Mesendoderm (in vitro differentiated cells): ENCODE results near the gene PRAMEF8.
"Not testable (repeated sequence)": the region's sequence is repeated elsewhere in the genome, so short reads cannot be mapped to it uniquely, and the experiment has no call there.

Experiments
- DNase-seq: peaks from one replicate; pipeline ENCODE4 v3.0.0; 2013
- H2AK5ac ChIP-seq: 2 replicates; pipeline ENCODE4 v1.6.1; 2013; ENCODE audit warnings: low read length, inconsistent platforms
- H2BK120ac ChIP-seq: 2 replicates; pipeline ENCODE4 v1.6.1; 2013; ENCODE audit warnings: low read depth, mild to moderate bottlenecking, low read length, moderate library complexity, mixed read lengths
- H2BK15ac ChIP-seq: replicated peaks from 2 replicates; pipeline ENCODE4 v1.6.1; 2013; ENCODE audit warnings: low read depth, mild to moderate bottlenecking, moderate library complexity
- H2BK5ac ChIP-seq: 2 replicates; pipeline ENCODE4 v1.6.1; 2013; ENCODE audit warnings: low read length, inconsistent platforms
- H3K18ac ChIP-seq: 2 replicates; pipeline ENCODE4 v1.6.1; 2013; ENCODE audit warnings: mild to moderate bottlenecking, low read length, mixed read lengths
- H3K23ac ChIP-seq: one replicate; pipeline ENCODE4 v1.6.1; 2013; ENCODE audit warnings: low read length
- H3K27ac ChIP-seq: 2 replicates; pipeline ENCODE4 v1.5.1; 2013; ENCODE audit warnings: low read depth, mild to moderate bottlenecking, inconsistent platforms, low read length, moderate library complexity
- H3K27me3 ChIP-seq: 2 replicates; pipeline ENCODE4 v1.6.1; 2013; ENCODE audit warnings: low read length, control low read depth, mild to moderate bottlenecking, inconsistent platforms; ENCODE audit not compliant: insufficient read depth, poor library complexity
- H3K36me3 ChIP-seq: 2 replicates; pipeline ENCODE4 v1.6.1; 2013; ENCODE audit warnings: low read length, inconsistent platforms; ENCODE audit not compliant: control insufficient read depth, insufficient read depth
- H3K4ac ChIP-seq: one replicate; pipeline ENCODE4 v1.6.1; 2013; ENCODE audit warnings: low read depth, mild to moderate bottlenecking, low read length, moderate library complexity
- H3K4me1 ChIP-seq: 2 replicates; pipeline ENCODE4 v1.6.1; 2013; ENCODE audit warnings: low read depth, low read length, inconsistent platforms; ENCODE audit not compliant: control insufficient read depth
- H3K4me2 ChIP-seq: 2 replicates; pipeline ENCODE4 v1.6.1; 2013; ENCODE audit warnings: low read length
- H3K4me3 ChIP-seq: 2 replicates; pipeline ENCODE4 v1.5.1; 2013; ENCODE audit warnings: mild to moderate bottlenecking, low read length
- H3K56ac ChIP-seq: one replicate; pipeline ENCODE4 v1.6.1; 2013; ENCODE audit warnings: low read length
- H3K79me1 ChIP-seq: 2 replicates; pipeline ENCODE4 v1.6.1; 2013; ENCODE audit warnings: low read length, inconsistent platforms
- H3K79me2 ChIP-seq: 2 replicates; pipeline ENCODE4 v1.6.1; 2013; ENCODE audit warnings: mild to moderate bottlenecking, low read length; ENCODE audit not compliant: control insufficient read depth, insufficient read depth
- H3K9ac ChIP-seq: 2 replicates; pipeline ENCODE4 v1.6.1; 2013; ENCODE audit warnings: low read length, inconsistent platforms
- H4K5ac ChIP-seq: one replicate; pipeline ENCODE4 v1.6.1; 2013; ENCODE audit warnings: low read length
- H4K8ac ChIP-seq: one replicate; pipeline ENCODE4 v1.6.1; 2013; ENCODE audit warnings: low read depth, mild to moderate bottlenecking, control low read depth, low read length, moderate library complexity
- WGBS: extraction: QIAGEN DNeasy Blood & Tissue Kit; methylation state at CpG from one replicate; pipeline ENCODE4 v1.1.7; 2013; ENCODE audit warnings: low lambda C conversion rate, missing lambda C conversion rate; ENCODE audit not compliant: insufficient coverage; ENCODE audit errors: extremely low coverage; 5-methylcytosine and 5-hydroxymethylcytosine counted together

Gene PRAMEF8

GRCh38 chr1:13246554-13246871 lies 38.4 kb downstream of the PRAMEF8 start:
- H3K79me2 ChIP-seq, H2AK5ac ChIP-seq, H3K23ac ChIP-seq, H3K79me1 ChIP-seq, H3K56ac ChIP-seq, H3K27me3 ChIP-seq, H3K9ac ChIP-seq, H3K27ac ChIP-seq, H3K4ac ChIP-seq, H3K4me2 ChIP-seq, H2BK5ac ChIP-seq, H2BK15ac ChIP-seq, H4K8ac ChIP-seq, H4K5ac ChIP-seq, H3K36me3 ChIP-seq, H3K4me1 ChIP-seq, H3K4me3 ChIP-seq, DNase-seq, H2BK120ac ChIP-seq, H3K18ac ChIP-seq: not testable (repeated sequence)
- WGBS = no CpG with 5 or more reads among the region's 2 CpGs

GRCh38 chr1:13245841-13246553 lies 38.9 kb downstream of the PRAMEF8 start:
- not testable (repeated sequence) for H4K8ac ChIP-seq, H3K56ac ChIP-seq, H3K79me1 ChIP-seq, H2BK5ac ChIP-seq, H3K27ac ChIP-seq, H3K4me1 ChIP-seq, H3K4me3 ChIP-seq, H3K9ac ChIP-seq, H3K79me2 ChIP-seq, H3K36me3 ChIP-seq, H3K27me3 ChIP-seq, H4K5ac ChIP-seq, H3K18ac ChIP-seq, H2AK5ac ChIP-seq, H2BK15ac ChIP-seq, H3K23ac ChIP-seq, H3K4ac ChIP-seq, H2BK120ac ChIP-seq, H3K4me2 ChIP-seq, DNase-seq
- no CpG with 5 or more reads among the region's 5 CpGs for WGBS

GRCh38 chr1:13243536-13244263 lies 41.2 kb downstream of the PRAMEF8 start:
- H3K27me3 ChIP-seq, H2BK5ac ChIP-seq, H4K8ac ChIP-seq, H3K79me1 ChIP-seq, H3K79me2 ChIP-seq, H3K4ac ChIP-seq, H3K18ac ChIP-seq, H4K5ac ChIP-seq, H3K23ac ChIP-seq, H2BK15ac ChIP-seq, H3K4me1 ChIP-seq, H3K56ac ChIP-seq, H3K27ac ChIP-seq, H3K36me3 ChIP-seq, H3K9ac ChIP-seq, DNase-seq, H3K4me3 ChIP-seq, H3K4me2 ChIP-seq, H2AK5ac ChIP-seq, H2BK120ac ChIP-seq: not testable (repeated sequence)
- WGBS = no CpG with 5 or more reads among the region's 9 CpGs

GRCh38 chr1:13239633-13240032 lies 45.3 kb downstream of the PRAMEF8 start:
- not testable (repeated sequence) for H3K9ac ChIP-seq, DNase-seq, H2BK120ac ChIP-seq, H3K4ac ChIP-seq, H3K79me2 ChIP-seq, H3K18ac ChIP-seq, H3K36me3 ChIP-seq, H3K56ac ChIP-seq, H3K4me3 ChIP-seq, H3K23ac ChIP-seq, H4K5ac ChIP-seq, H3K27ac ChIP-seq, H2AK5ac ChIP-seq, H3K79me1 ChIP-seq, H3K4me2 ChIP-seq, H2BK5ac ChIP-seq, H3K27me3 ChIP-seq, H3K4me1 ChIP-seq, H4K8ac ChIP-seq, H2BK15ac ChIP-seq
- no CpG with 5 or more reads among the region's 4 CpGs for WGBS

GRCh38 chr1:13237572-13237971 lies 47.4 kb downstream of the PRAMEF8 start:
- not testable (repeated sequence) for H3K79me1 ChIP-seq, DNase-seq, H2BK5ac ChIP-seq

More at GRCh38 chr1:13237572-13237971, 47.4 kb downstream of the PRAMEF8 start:
- not testable (repeated sequence) for H4K8ac ChIP-seq, H3K4ac ChIP-seq, H3K27ac ChIP-seq, H3K56ac ChIP-seq, H2BK120ac ChIP-seq, H3K36me3 ChIP-seq, H3K23ac ChIP-seq, H3K4me3 ChIP-seq, H3K27me3 ChIP-seq, H3K9ac ChIP-seq, H3K4me2 ChIP-seq, H3K79me2 ChIP-seq, H3K18ac ChIP-seq, H4K5ac ChIP-seq, H3K4me1 ChIP-seq, H2AK5ac ChIP-seq, H2BK15ac ChIP-seq
- no CpG with 5 or more reads among the region's 4 CpGs for WGBS
